SK-N-SH (cell line): Measurements from ENCODE around the gene RAF1. TPM values are rescaled to one million over a fixed set of nuclear protein-coding genes. Genes with fewer than 3 reads are reported as not detected.
A peak's percentile ranks its signal among the peaks of the same experiment; 100 is the strongest.

Source experiments
- CTCF ChIA-PET: fragments of 300-600, 350-600 bp; formaldehyde crosslinking; extraction: SDS; loops from one replicate; lab custom pipeline; 2021; lab: Yijun Ruan, JAX
- POLR2A ChIA-PET: fragments of 350-600 bp; sonication (Branson Sonifier 250); formaldehyde crosslinking; extraction: SDS; loops from one replicate; lab custom pipeline; 2020; ENCODE audit warnings: antibody characterized with exemption, inconsistent platforms; lab: Yijun Ruan, JAX
- DNase-seq: peaks from one replicate; pipeline ENCODE4 v3.0.0; 2012
- H2AFZ ChIP-seq: fragments of 200-600 bp; sonication (generic); 2 replicates; pipeline ENCODE4 v1.8.1; 2016; ENCODE audit warnings: antibody characterized with exemption, mild to moderate bottlenecking, low read depth
- H3F3A ChIP-seq: fragments of 200-600 bp; sonication (generic); replicated peaks from 2 replicates; pipeline ENCODE3; 2016; ENCODE audit warnings: antibody characterized with exemption, mild to moderate bottlenecking; ENCODE audit not compliant: insufficient read depth
- H3K27ac ChIP-seq, 2 experiments: fragments of 200-500 bp in 1 of 2; fragments of 200-600 bp in 1 of 2; sonication (Bioruptor generic) in 1 of 2; sonication (generic), shearing (Covaris generic) in 1 of 2; 2 replicates each; pipeline versions ENCODE4 v1.5.1 to v1.6.1; 2014 to 2016; ENCODE audit warnings: low read depth in 2 of 2, inconsistent platforms in 1 of 2, low read length in 1 of 2, mild to moderate bottlenecking in 1 of 2, mixed read lengths in 1 of 2
- H3K27me3 ChIP-seq: fragments of 200-600 bp; sonication (generic), shearing (Covaris generic); 2 replicates; pipeline ENCODE4 v1.6.1; 2016; ENCODE audit warnings: mixed run types; ENCODE audit not compliant: insufficient read depth
- H3K36me3 ChIP-seq, 2 experiments: fragments of 200-500 bp in 1 of 2; fragments of 200-600 bp in 1 of 2; sonication (Bioruptor generic) in 1 of 2; sonication (generic) in 1 of 2; replicated peaks in 1 of 2; 2 replicates each; pipeline versions ENCODE3 to v1.5.1; 2014 to 2016; ENCODE audit warnings: low read length in 1 of 2, mild to moderate bottlenecking in 1 of 2; ENCODE audit not compliant: insufficient read depth in 2 of 2, control insufficient read depth in 1 of 2
- H3K4me1 ChIP-seq, 2 experiments: fragments of 200-500 bp in 1 of 2; fragments of 200-600 bp in 1 of 2; sonication (Bioruptor generic) in 1 of 2; sonication (generic), shearing (Covaris generic) in 1 of 2; 2 replicates each; pipeline versions ENCODE4 v1.5.1 to v1.6.1; 2014 to 2016; ENCODE audit warnings: low read depth in 1 of 2, low read length in 1 of 2, mixed run types in 1 of 2; ENCODE audit not compliant: insufficient read depth in 2 of 2, control insufficient read depth in 1 of 2
- H3K4me2 ChIP-seq: fragments of 200-600 bp; sonication (generic), shearing (Covaris generic); 2 replicates; pipeline ENCODE4 v1.6.1; 2017; ENCODE audit warnings: mixed run types
- H3K4me3 ChIP-seq, 2 experiments: fragments of 200-500 bp in 1 of 2; fragments of 200-600 bp in 1 of 2; sonication (Bioruptor generic) in 1 of 2; sonication (generic), shearing (Covaris generic) in 1 of 2; 2 replicates each; pipeline versions ENCODE4 v1.5.1 to v1.8.1; 2014 to 2016; ENCODE audit warnings: low read depth in 2 of 2, inconsistent platforms in 1 of 2, low read length in 1 of 2, mild to moderate bottlenecking in 1 of 2, mixed read lengths in 1 of 2, moderate library complexity in 1 of 2
- H3K79me2 ChIP-seq: fragments of 200-600 bp; sonication (generic); 2 replicates; pipeline ENCODE4 v1.8.1; 2017; ENCODE audit warnings: mild to moderate bottlenecking; ENCODE audit not compliant: insufficient read depth
- H3K9ac ChIP-seq: fragments of 200-600 bp; sonication (generic); 2 replicates; pipeline ENCODE4 v1.6.1; 2017; ENCODE audit warnings: mixed run types
- H3K9me2 ChIP-seq: fragments of 200-600 bp; sonication (generic); 2 replicates; pipeline ENCODE4 v1.6.1; 2017; ENCODE audit warnings: mixed run types
- H3K9me3 ChIP-seq: fragments of 200-600 bp; sonication (generic); 2 replicates; pipeline ENCODE4 v1.6.1; 2017; ENCODE audit warnings: mixed run types, mild to moderate bottlenecking, moderate library complexity
- H4K20me1 ChIP-seq: fragments of 200-600 bp; sonication (generic); 2 replicates; pipeline ENCODE4 v1.6.1; 2017; ENCODE audit warnings: mild to moderate bottlenecking, mixed run types; ENCODE audit not compliant: insufficient read depth
- CHD2 ChIP-seq: fragments of 150-350 bp; IDR thresholded peaks from 2 replicates; pipeline ENCODE4 v1.6.1; 2018; ENCODE audit warnings: low read length; ENCODE audit not compliant: partially characterized antibody
- ELF1 ChIP-seq: IDR thresholded peaks from 2 replicates; pipeline ENCODE4 v1.4.0; 2012
- EP300 ChIP-seq, 2 experiments: IDR thresholded peaks; 2 replicates each; pipeline versions ENCODE4 v1.4.0 to v1.6.1; 2012; ENCODE audit warnings: borderline replicate concordance in 1 of 2, low read depth in 1 of 2, low read length in 1 of 2
- FOXJ3 ChIP-seq: sonication (generic); formaldehyde crosslinking; IDR thresholded peaks from 2 replicates; pipeline ENCODE4 v1.5.1; 2020; ENCODE audit warnings: mild to moderate bottlenecking, missing genetic modification reagents
- FOXM1 ChIP-seq: IDR thresholded peaks from 2 replicates; pipeline ENCODE4 v1.4.0; 2012; ENCODE audit warnings: low read depth, mild to moderate bottlenecking
- GABPA ChIP-seq: IDR thresholded peaks from 2 replicates; pipeline ENCODE4 v1.4.0; 2012; ENCODE audit warnings: low read depth, mild to moderate bottlenecking
- GATA2 ChIP-seq: sonication (generic); formaldehyde crosslinking; IDR thresholded peaks from 2 replicates; pipeline ENCODE4 v1.5.0; 2020; ENCODE audit warnings: mild to moderate bottlenecking, missing genetic modification reagents
- JUND ChIP-seq: IDR thresholded peaks from 2 replicates; pipeline ENCODE4 v1.4.0; 2012
- MEF2A ChIP-seq: IDR thresholded peaks from 2 replicates; pipeline ENCODE4 v1.4.0; 2012; ENCODE audit warnings: low read depth, borderline replicate concordance
- MXI1 ChIP-seq: IDR thresholded peaks from 2 replicates; pipeline ENCODE4 v1.6.1; 2012; ENCODE audit warnings: mild to moderate bottlenecking, low read depth, low read length, improper control_type of control experiment
- NFIC ChIP-seq: IDR thresholded peaks from 2 replicates; pipeline ENCODE4 v1.4.0; 2012; ENCODE audit warnings: borderline replicate concordance
- NRF1 ChIP-seq: IDR thresholded peaks from 2 replicates; pipeline ENCODE4 v1.6.1; 2012; ENCODE audit warnings: low read depth, mild to moderate bottlenecking, low read length
- PBX3 ChIP-seq: IDR thresholded peaks from 2 replicates; pipeline ENCODE4; 2012
- POLR2AphosphoS5 ChIP-seq: IDR thresholded peaks from 2 replicates; pipeline ENCODE4 v1.6.1; 2012; ENCODE audit warnings: low read depth, low read length
- RCOR1 ChIP-seq: fragments of 150-350 bp; IDR thresholded peaks from 2 replicates; pipeline ENCODE4 v1.6.1; 2017; ENCODE audit warnings: antibody characterized with exemption, low read length
- REST ChIP-seq: IDR thresholded peaks from 2 replicates; pipeline ENCODE4 v1.6.1; 2012; ENCODE audit warnings: mild to moderate bottlenecking, low read depth, low read length, moderate library complexity
- RXRA ChIP-seq: IDR thresholded peaks from 2 replicates; pipeline ENCODE4 v1.4.0; 2012; ENCODE audit warnings: low read depth, mild to moderate bottlenecking, borderline replicate concordance
- SIN3A ChIP-seq: IDR thresholded peaks from 2 replicates; pipeline ENCODE4 v1.6.1; 2012; ENCODE audit warnings: low read depth, mild to moderate bottlenecking, low read length, moderate library complexity, borderline replicate concordance
- SMC3 ChIP-seq: IDR thresholded peaks from 2 replicates; pipeline ENCODE4 v1.6.1; 2012; ENCODE audit warnings: low read depth, low read length, improper control_type of control experiment
- TAF1 ChIP-seq: IDR thresholded peaks from 2 replicates; pipeline ENCODE4 v1.6.1; 2012; ENCODE audit warnings: low read depth, mild to moderate bottlenecking, low read length, moderate library complexity, borderline replicate concordance
- TCF12 ChIP-seq: IDR thresholded peaks from 2 replicates; pipeline ENCODE4 v1.4.0; 2012
- USF2 ChIP-seq: fragments of 150-350 bp; IDR thresholded peaks from 2 replicates; pipeline ENCODE4 v1.6.1; 2017; ENCODE audit warnings: antibody characterized with exemption, low read length, low read depth, borderline replicate concordance
- YY1 ChIP-seq: IDR thresholded peaks from 2 replicates; pipeline ENCODE4 v1.4.0; 2012; ENCODE audit warnings: low read depth, mild to moderate bottlenecking
- WGBS: methylation state at CpG from one replicate; pipeline ENCODE4 v1.1.6; 2017; ENCODE audit warnings: low lambda C conversion rate; 5-methylcytosine and 5-hydroxymethylcytosine counted together
- polyA plus RNA-seq, 3 experiments: library from polyadenylated mRNA; depleted of rRNA; stranded (reverse); fragments of >200 nt; gene quantifications; 2 replicates each; pipeline ENCODE4 v1.2.3, GENCODE V29; 2012

The RAF1 gene
- polyA plus RNA-seq, 1 of the 3 experiments (the other 2 are of a cell fraction) = 58.7 TPM

- Histone ChIP-seq H3K79me2 (peaks cover 100% of the 10 kb centered on the region), H3K4me2 (no peak overlapping the region), H3K9me3 (no peaks in the 10 kb centered on the region), H3K4me3 (no peak overlapping the region), H3K9me2 (no peaks in the 10 kb centered on the region), H3F3A (peaks cover 14% of the 10 kb centered on the region), H3K27me3 (no peaks in the 10 kb centered on the region), H4K20me1 (peaks cover 94% of the 10 kb centered on the region), H2AFZ (no peak overlapping the region), H3K27ac (peak overlapping the region in 1 of 2 experiments; percentile 44; a peak in 2 of 4 replicates), H3K36me3 (peaks cover 0 to 3% of the 10 kb centered on the region in 2 experiments), H3K4me1 (peaks cover 11% of the 10 kb centered on the region in 2 experiments; a peak in 3 of 4 replicates), H3K9ac (no peak overlapping the region)
- 44% methylated on average over 4 of the region's 4 CpGs for WGBS
- ChIA-PET CTCF (no interaction called here), POLR2A (no interaction called here)
- no peak for TF ChIP-seq TAF1
- TF ChIP-seq CHD2 = peak; percentile 29
- TF ChIP-seq FOXJ3 = peak; percentile 66
- peak in 1 of 2 experiments; percentile 21; a peak in 1 of 4 replicates for TF ChIP-seq EP300 (IDR thresholded peaks at IDR 0.05; ENCODE audit: borderline replicate concordance in 1 of 2, low read depth in 1 of 2, low read length in 1 of 2)
- TF ChIP-seq TCF12 = peak; percentile 55
- peak; percentile 84; the same call in 1 of the 2 replicates for TF ChIP-seq MXI1
- TF ChIP-seq USF2 = no peak
- TF ChIP-seq RCOR1 = peak; percentile 57; the same call in 1 of the 2 replicates
- TF ChIP-seq ELF1 = no peak
- peak; percentile 71 for DNase-seq
These were observed 34.4 kb downstream of the RAF1 start for GRCh38 chr3:12629560-12629959.

- no peak overlapping the region for H3K9ac ChIP-seq
- CTCF ChIA-PET = no interaction called here
- peaks cover 14% of the 10 kb centered on the region for H3F3A ChIP-seq
- H3K4me3 ChIP-seq = no peak overlapping the region
- DNase-seq = no peak
- no peak overlapping the region for H2AFZ ChIP-seq
- 97% methylated on average over 1 of the region's 1 CpG for WGBS
- peaks cover 100% of the 10 kb centered on the region for H3K79me2 ChIP-seq
- no peaks in the 10 kb centered on the region for H3K27me3 ChIP-seq
- POLR2A ChIA-PET = no interaction called here
- peaks cover 98% of the 10 kb centered on the region for H4K20me1 ChIP-seq
- H3K9me3 ChIP-seq = no peaks in the 10 kb centered on the region
- no peaks in the 10 kb centered on the region for H3K36me3 ChIP-seq
- H3K27ac ChIP-seq = no peak overlapping the region
- H3K9me2 ChIP-seq = no peaks in the 10 kb centered on the region
- H3K4me1 ChIP-seq = peaks cover 11% of the 10 kb centered on the region in 2 experiments; a peak in 3 of 4 replicates
- H3K4me2 ChIP-seq = no peak overlapping the region
- TF ChIP-seq RXRA (no peak), NRF1 (no peak), GABPA (no peak), MXI1 (no peak), FOXM1 (no peak), POLR2AphosphoS5 (no peak), JUND (no peak), PBX3 (no peak), USF2 (no peak), SMC3 (no peak), ELF1 (no peak), REST (no peak), YY1 (no peak), MEF2A (no peak), NFIC (no peak), FOXJ3 (no peak), GATA2 (no peak), SIN3A (no peak)
These were observed 35.1 kb downstream of the RAF1 start for GRCh38 chr3:12628813-12629212.
